Right lobe of liver (tissue), 6 donors: Measurements from ENCODE around the gene AWAT2. TPM values are rescaled to one million over a fixed set of nuclear protein-coding genes. Genes with fewer than 3 reads are reported as not detected.

Source experiments
- ATAC-seq, 4 donors: fragments of 200-7000 bp; cut with Tn5 transposase; one replicate each; pipeline ENCODE4 v1.9.1; 2020; ENCODE audit warnings: mild to moderate bottlenecking in 4 of 4, moderate library complexity in 4 of 4
- DNase-seq, 3 donors: peaks; one replicate each; pipeline ENCODE4 v3.0.0-alpha.2; 2020
- H3K27ac ChIP-seq, 3 donors: fragments of 200-600 bp; one replicate each; pipeline ENCODE4 v1.8.0; 2022
- H3K27me3 ChIP-seq, 2 donors: fragments of 200-600 bp; one replicate each; pipeline ENCODE4 v1.8.0; 2022
- H3K36me3 ChIP-seq, 4 donors: fragments of 200-600 bp; sonication (generic) in 1 of 4; one replicate each; pipeline versions ENCODE4 v1.5.1 to v1.8.0; 2017 to 2022; ENCODE audit warnings: control low read depth in 1 of 4
- H3K4me1 ChIP-seq, 4 donors: fragments of 200-600 bp; sonication (generic) in 1 of 4; one replicate each; pipeline versions ENCODE4 v1.5.1 to v1.8.0; 2017 to 2022; ENCODE audit warnings: control low read depth in 1 of 4
- H3K4me3 ChIP-seq, 3 donors: fragments of 200-600 bp; one replicate each; pipeline ENCODE4 v1.8.0; 2022
- H3K9me3 ChIP-seq, 4 donors: fragments of 200-600 bp; sonication (generic) in 1 of 4; one replicate each; pipeline versions ENCODE4 v1.5.1 to v1.8.0; 2017 to 2022; ENCODE audit warnings: control low read depth in 1 of 4
- POLR2A ChIP-seq: fragments of 450-650 bp; IDR thresholded peaks from one replicate; pipeline ENCODE4 v1.6.1; 2017; ENCODE audit warnings: antibody characterized with exemption, mild to moderate bottlenecking
- WGBS: methylation state at CpG from one replicate; pipeline ENCODE4 v1.1.6; 2018; ENCODE audit warnings: low coverage, low lambda C conversion rate; ENCODE audit not compliant: insufficient coverage; ENCODE audit errors: missing lambda C conversion rate; 5-methylcytosine and 5-hydroxymethylcytosine counted together
- intact Hi-C, 2 donors: fragments of 100-400 bp; cut with DNase I; formaldehyde crosslinking; loops; one replicate each; pipeline versions ENCODE4 v1.11.2 to v1.14.1; 2022
- long read RNA-seq: library from polyadenylated mRNA; unstranded; transcript quantifications from one replicate; pipeline ENCODE4 v2.0.0, GENCODE V29; 2019
- total RNA-seq, 6 experiments: library from RNA; depleted of rRNA in 2 of 6; stranded (reverse); fragments of >200 nt in 2 of 6; fragmentation: NEBNext Ultra II Directional in 3 of 6; extraction: Animal tissue kit (Norgen Biotek cat#: 25700) in 3 of 6; gene quantifications; one replicate each; pipeline versions ENCODE4 v1.1.0 to v1.2.4, GENCODE V29; 2016 to 2023
- TF ChIP-seq, protein P1 (sequence below), 4 donors: fragments of 200-600 bp in 3 of 4; fragments of 450-650 bp in 1 of 4; IDR thresholded peaks; one replicate each; pipeline versions ENCODE4 v1.5.1 to v1.8.0; 2016 to 2022; ENCODE audit warnings: antibody characterized with exemption in 4 of 4, mild to moderate bottlenecking in 2 of 4
- donor health status: DM: no; HTN: yes; CAD: no.
- donor health status: DM: no; HTN: no; CAD: no.
- donor health status: DM: no; HTN: no; CAD: no.
- donor health status: DM: no; HTN: yes; CAD: no.
- donor health status: DM: no; HTN: yes; CAD: no.

The AWAT2 gene, protein sequence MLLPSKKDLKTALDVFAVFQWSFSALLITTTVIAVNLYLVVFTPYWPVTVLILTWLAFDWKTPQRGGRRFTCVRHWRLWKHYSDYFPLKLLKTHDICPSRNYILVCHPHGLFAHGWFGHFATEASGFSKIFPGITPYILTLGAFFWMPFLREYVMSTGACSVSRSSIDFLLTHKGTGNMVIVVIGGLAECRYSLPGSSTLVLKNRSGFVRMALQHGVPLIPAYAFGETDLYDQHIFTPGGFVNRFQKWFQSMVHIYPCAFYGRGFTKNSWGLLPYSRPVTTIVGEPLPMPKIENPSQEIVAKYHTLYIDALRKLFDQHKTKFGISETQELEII
- not detected for total RNA-seq
- long read RNA-seq, result 0 reads

DNA sequence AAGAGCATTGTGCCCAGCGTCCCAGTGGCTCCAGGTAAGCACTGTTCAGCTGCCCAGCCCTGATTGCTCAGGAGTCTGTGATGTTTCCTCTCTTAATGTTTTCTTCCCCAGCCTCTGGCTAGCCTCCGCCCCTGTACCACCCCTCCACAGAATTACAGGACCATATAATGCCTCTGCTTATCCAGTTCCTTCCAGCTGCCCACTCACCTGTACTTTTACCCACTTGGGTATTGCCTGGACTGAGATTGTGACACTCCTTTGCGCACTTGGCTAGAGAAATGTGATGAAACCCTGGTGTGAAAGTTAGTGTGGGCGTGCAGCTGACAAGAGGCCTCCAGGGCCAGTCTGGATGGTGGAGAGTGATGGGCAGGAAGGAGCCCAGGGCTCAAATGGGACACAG lies at the start of gene AWAT2:
Gene AWAT2 (minus strand): TSS at position 14 of the 400 bp plus-strand sequence. CDS start 6 bp downstream, at position 8.
- no peaks in the 10 kb centered on the region for H3K4me1 ChIP-seq
- H3K27ac ChIP-seq, result no peak within 1 kb of the TSS
- 57% methylated on average over 4 of the region's 4 CpGs for WGBS
- H3K27me3 ChIP-seq, result no peaks in the 10 kb centered on the region
- intact Hi-C loops, result no loop called here
- ATAC-seq, result peak in 1 of 4 donors; percentile 59
- TF ChIP-seq POLR2A, result no peak
- no peaks in the 10 kb centered on the region for H3K9me3 ChIP-seq
- no peak within 1 kb of the TSS for H3K4me3 ChIP-seq
- H3K36me3 ChIP-seq, result no peaks in the 10 kb centered on the region
- DNase-seq, result no peak

- 47% methylated on average over 2 of the region's 2 CpGs for whole genome bisulfite sequencing
- Histone ChIP-seq H3K27ac (no peak overlapping the region), H3K36me3 (no peaks in the 10 kb centered on the region), H3K27me3 (peaks cover 0 to 11% of the 10 kb centered on the region in 2 donors), H3K4me3 (no peak overlapping the region), H3K4me1 (no peaks in the 10 kb centered on the region), H3K9me3 (no peaks in the 10 kb centered on the region)
- intact Hi-C loops, result loop anchor here (10.0 kb wide), 1 partner anchor 61 kb away; no protein-coding TSS in a partner anchor
- DNase-seq, result no peak
- no peak for TF ChIP-seq POLR2A
- TF ChIP-seq, protein P1, sequence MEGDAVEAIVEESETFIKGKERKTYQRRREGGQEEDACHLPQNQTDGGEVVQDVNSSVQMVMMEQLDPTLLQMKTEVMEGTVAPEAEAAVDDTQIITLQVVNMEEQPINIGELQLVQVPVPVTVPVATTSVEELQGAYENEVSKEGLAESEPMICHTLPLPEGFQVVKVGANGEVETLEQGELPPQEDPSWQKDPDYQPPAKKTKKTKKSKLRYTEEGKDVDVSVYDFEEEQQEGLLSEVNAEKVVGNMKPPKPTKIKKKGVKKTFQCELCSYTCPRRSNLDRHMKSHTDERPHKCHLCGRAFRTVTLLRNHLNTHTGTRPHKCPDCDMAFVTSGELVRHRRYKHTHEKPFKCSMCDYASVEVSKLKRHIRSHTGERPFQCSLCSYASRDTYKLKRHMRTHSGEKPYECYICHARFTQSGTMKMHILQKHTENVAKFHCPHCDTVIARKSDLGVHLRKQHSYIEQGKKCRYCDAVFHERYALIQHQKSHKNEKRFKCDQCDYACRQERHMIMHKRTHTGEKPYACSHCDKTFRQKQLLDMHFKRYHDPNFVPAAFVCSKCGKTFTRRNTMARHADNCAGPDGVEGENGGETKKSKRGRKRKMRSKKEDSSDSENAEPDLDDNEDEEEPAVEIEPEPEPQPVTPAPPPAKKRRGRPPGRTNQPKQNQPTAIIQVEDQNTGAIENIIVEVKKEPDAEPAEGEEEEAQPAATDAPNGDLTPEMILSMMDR (IDR thresholded peaks at IDR 0.05), result peak in 2 of 4 donors; percentile 15 to 27
- peak in 3 of 4 donors; percentile 49 to 67 (median 56) for ATAC-seq
Observed at GRCh38 chrX:70096052-70096451, 46.3 kb upstream of the AWAT2 start.

GRCh38 chrX:70092247-70092646 lies 42.5 kb upstream of the AWAT2 start:
- no peaks in the 10 kb centered on the region for H3K36me3 ChIP-seq
- DNase-seq (no peak), ATAC-seq (no peak)
- no peaks in the 10 kb centered on the region for H3K9me3 ChIP-seq
- intact Hi-C loops, result loop anchor here (10.0 kb wide), 1 partner anchor 57 kb away; no protein-coding TSS in a partner anchor
- no peaks in the 10 kb centered on the region for H3K27me3 ChIP-seq
- no peak overlapping the region for H3K27ac ChIP-seq
- H3K4me1 ChIP-seq, result no peaks in the 10 kb centered on the region
- TF ChIP-seq, protein P1 (IDR thresholded peaks at IDR 0.05), result no peak
- no peak for TF ChIP-seq POLR2A
- H3K4me3 ChIP-seq, result no peak overlapping the region
- WGBS, result 28% methylated on average over 2 of the region's 4 CpGs

DNA sequence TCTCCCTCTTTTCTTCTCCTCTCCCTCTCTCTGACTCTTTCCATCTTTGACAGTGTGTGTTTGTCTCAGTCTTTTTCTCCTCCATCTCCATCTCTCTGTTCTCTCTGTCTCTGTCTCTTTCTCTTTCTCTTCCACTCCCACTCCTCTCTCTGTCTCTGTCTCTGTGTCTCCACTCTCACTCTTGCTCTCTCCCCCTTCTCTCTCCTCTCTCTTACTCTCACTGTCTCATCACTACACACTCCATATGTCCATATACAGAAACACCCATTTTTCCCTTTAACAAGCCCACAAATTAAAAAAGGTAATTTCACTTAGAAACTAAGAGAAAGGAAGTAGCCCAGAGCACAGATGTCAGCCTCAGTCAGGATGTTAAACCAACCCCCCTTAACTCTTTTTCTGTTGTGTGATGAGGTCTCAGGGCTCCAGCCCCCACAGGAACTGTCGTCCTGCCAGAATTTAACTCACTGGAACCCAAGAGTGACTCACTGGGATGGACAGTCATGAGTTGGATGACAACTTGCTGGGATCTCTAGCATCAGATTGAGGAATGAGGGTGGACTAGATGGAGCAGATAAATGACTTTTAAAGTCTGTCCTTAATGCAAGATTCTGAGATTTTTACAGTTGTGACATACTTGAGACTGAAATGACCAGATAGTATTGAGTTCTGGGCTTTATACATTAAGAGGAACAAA lies 40.0 kb upstream of the AWAT2 start:
- TF ChIP-seq, protein P1 (IDR thresholded peaks at IDR 0.05), result no peak
- no peak for TF ChIP-seq POLR2A
- no peaks in the 10 kb centered on the region for H3K4me1 ChIP-seq
- no peak overlapping the region for H3K27ac ChIP-seq
- no peak overlapping the region for H3K4me3 ChIP-seq
- H3K27me3 ChIP-seq, result no peaks in the 10 kb centered on the region
- peak in 1 of 4 donors; percentile 14 for ATAC-seq
- no peaks in the 10 kb centered on the region for H3K36me3 ChIP-seq
- intact Hi-C loops, result loop anchor here (10.0 kb wide), 1 partner anchor 55 kb away; no protein-coding TSS in a partner anchor
- DNase-seq, result no peak
- WGBS, result 0% methylated on average over 1 of the region's 1 CpG
- H3K9me3 ChIP-seq, result no peaks in the 10 kb centered on the region

DNA sequence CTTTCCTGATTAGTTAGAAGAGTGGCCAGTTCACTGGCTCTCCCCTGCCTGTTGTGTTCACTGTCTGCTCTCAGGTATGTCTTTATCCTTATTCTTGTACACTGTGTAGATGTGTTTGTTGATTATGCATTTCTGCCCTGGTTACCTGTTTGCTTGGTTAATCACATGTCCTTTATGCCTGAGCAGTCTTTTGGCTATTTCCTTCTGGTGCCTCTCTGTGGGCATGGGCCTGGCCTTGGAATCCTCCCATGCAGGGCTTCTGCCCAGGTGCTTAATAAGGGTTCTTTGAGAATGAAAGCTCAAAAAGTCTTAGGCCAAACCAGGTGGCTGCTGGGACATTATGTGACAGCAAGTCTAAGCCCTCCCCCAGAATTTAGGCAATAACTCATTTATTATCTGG lies 39.0 kb upstream of the AWAT2 start:
- TF ChIP-seq, protein P1 (IDR thresholded peaks at IDR 0.05), result no peak
- TF ChIP-seq POLR2A, result no peak

More for the DNA sequence above, 39.0 kb upstream of the AWAT2 start:
- Histone ChIP-seq H3K4me3 (no peak overlapping the region), H3K9me3 (no peaks in the 10 kb centered on the region), H3K36me3 (no peaks in the 10 kb centered on the region), H3K27ac (no peak overlapping the region), H3K4me1 (no peaks in the 10 kb centered on the region), H3K27me3 (no peaks in the 10 kb centered on the region)
- DNase-seq, result no peak
- intact Hi-C loops, result no loop called here
- no peak for ATAC-seq
